Stimulated activated CD8-positive, alpha-beta memory T cell treated with anti-CD3 and anti-CD28 coated beads, Interleukin-4, amount 100 ng/mL, for 4 hours (primary cell): ENCODE measurements around the gene IL17RE.

Experiments
- DNase-seq, 2 donors: peaks; one replicate each; pipeline ENCODE4 v3.0.0-alpha.2; 2020; ENCODE audit warnings: low read depth in 2 of 2, low spot score in 1 of 2

Gene IL17RE

DNA sequence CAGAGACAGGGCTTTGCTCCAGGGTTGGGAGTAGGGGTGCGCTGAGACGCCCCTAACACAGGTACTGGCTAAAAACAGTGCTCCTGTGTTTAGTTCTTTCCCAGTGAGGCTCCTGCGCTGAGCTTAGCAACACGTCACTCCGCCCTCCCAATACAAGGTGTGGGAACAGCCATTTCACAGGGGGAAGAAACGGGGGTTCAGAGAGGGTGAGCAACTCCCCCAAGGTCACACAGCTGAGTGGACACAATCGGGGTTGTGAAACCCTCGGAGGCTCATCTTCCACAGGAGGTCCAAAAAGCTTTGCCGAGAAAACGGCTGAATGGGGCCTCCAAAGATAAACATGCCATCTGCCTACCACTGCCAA is 48.9 kb downstream of the IL17RE start:
- DNase-seq: no peak

DNA sequence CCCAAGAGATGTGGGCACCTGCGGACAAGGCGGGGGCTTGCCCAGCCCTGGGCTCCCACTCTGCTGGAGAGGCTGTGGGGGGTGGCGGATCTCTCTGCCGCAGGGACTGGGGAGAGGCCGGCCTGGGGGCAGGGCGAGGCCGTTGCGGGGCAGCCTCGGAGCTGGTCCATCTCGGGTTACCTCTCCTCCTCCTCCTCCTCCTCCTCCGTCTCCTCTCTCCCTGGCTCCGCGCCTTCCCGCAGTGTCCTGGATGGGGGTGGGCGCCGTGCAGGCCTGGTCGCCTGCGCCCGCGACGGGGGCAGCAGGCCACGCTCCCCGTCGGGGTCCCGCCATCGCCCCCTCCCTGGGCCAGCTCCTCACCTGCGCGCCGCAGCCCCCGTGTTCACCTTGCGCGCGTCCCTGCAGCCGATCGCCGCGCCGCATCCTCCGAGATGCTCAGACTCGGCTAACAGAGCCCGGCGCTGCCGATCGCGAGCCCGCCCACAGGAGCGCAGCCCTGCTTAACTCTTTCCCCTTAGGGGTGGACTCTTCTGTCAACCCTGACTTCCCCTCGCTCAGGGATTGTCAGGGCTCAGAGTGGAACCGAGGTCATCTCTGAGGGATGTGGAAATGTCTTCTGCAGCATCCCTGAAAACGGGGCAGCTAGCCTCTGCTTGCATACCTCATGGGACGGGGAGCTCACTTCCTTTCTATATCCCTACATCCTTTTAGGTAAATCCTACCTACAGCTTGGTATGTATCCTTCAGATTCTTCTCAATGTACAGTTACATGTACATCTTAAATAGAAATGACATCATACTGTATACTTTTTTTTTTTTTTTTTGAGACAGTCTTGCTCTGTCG is 49.5 kb downstream of the IL17RE start, which contains the start of gene PRRT3:
PRRT3 (minus strand) TSS at position 447 of the 844 bp plus-strand sequence. CDS start 2,293 bp downstream, outside the sequence.
- peak in 1 of 2 donors; percentile 29 for DNase-seq

DNA sequence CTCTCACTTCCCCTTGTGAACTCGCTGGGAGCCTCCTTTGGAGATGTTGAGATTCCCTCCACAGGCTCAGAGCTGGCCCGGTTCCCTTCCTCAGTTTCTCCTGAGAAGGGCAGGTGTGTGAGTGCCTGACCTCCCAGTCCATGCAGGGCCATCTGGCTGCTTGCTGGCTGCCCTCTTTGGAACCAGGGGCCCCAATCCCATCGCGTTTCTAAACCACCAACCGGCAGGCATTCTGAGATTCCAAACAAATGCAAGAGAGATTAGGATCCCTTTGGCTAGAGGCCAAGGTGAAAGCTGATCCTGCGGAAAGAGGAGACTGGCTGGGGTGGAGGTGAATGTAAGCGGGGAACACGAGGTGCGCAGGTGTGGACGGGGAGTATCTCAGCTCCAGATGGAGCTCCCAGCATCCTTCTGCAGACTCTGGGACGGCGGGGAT is 52.4 kb downstream of the IL17RE start:
- no peak for DNase-seq

DNA sequence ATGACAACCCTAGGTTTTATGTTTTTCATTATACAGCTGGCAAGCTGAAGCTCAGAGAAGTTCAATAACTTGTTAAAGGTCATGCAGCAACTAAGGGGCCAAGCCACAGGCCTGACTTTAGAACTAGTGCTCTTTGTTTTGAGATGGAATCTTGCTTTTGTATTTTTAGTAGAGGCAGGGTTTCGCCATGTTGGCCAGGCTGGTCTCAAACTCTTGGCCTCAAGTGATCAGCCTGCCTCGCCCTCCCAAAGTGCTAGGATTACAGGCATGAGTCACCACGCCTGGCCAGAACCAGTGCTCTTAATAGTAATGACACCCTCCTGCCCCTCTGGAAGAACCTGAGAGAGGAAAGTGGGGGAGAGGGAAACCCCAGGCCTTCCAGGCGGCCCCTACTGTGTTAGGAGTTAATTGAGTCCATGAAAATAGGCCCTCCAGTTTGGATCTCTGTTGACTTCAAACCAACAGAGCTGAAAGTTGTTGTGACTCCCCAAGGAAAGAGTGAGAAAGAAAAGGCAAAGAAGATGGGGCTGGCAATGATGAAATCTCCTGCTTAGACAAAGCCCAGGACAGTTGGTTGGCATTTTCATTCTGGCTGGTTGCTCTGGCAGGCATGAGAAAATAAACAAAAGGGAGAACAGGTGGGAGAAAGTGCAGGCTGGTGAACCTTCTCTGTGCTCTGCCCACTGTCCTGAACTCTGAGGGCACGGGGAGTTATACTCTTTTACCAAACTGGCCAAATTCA is 53.1 kb downstream of the IL17RE start:
- no peak for DNase-seq

DNA sequence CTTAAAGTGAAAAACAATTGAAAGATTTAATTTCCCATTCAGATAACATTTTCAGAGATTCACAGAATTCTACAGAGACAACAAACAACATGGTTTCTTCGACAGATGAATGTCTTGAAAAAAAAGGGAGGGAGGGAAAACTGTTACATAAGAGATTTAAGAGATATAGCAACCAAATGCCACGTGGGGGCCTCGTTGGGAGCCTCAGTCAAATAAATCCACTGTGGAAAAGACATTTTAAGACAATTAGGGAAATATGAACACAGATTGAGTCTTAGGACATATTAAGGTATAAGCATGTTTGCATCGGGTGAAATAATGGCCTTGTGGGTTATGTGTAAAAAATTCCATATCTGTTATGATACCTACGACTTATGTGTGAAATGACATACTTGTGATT is 54.6 kb downstream of the IL17RE start:
- DNase-seq: no peak

DNA sequence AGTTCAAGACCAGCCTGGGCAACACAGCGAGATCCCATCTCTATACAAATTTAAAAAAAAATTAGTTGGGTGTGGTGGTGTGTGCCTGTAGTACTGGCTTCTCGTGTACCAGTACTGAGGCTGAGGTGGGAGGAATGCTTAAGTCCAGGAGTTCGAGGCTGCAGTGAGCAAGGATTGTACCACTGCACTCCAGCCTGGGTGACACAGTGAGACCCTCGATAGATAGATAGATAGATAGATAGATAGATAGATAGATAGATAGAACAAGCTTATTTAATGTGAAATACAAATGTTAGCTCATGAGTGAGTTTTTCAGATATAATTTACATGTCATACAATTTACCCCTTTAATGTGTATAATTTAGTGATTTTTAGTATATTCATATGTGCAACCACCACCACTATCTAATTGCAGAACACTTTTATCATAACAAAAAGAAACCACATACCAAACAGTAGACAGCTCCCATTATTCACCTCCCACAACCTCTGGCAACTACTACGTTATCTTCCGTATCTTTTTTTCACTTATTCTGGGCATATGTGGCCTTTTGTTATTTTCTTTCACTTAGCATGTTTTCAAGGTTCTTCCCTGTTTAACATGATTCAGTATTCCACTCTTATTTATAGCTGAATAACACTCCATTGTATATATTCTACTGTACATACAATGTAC is 62.7 kb downstream of the IL17RE start:
- DNase-seq: no peak
